K562 treated with DMSO at 1 percent for 12 hours (cell line): ENCODE data around the gene ZYG11B. TPM values are rescaled to one million over a fixed set of nuclear protein-coding genes. Genes with fewer than 3 reads are reported as not detected.

Source experiments
- total RNA-seq: library from RNA; unstranded; fragments of 300-600 nt; gene quantifications from 2 replicates; pipeline ENCODE4 v1.2.3, GENCODE V29; 2022; ENCODE audit not compliant: insufficient read depth

The ZYG11B gene
- total RNA-seq = 3.4 and 19.2 TPM in 2 replicates

GRCh38 chr1:52726265-52727113 lies at the start of gene ZYG11B:
Gene ZYG11B, plus strand, starts transcription at chr1:52726453. Its CDS starts 201 bp downstream, at chr1:52726654.

DNA sequence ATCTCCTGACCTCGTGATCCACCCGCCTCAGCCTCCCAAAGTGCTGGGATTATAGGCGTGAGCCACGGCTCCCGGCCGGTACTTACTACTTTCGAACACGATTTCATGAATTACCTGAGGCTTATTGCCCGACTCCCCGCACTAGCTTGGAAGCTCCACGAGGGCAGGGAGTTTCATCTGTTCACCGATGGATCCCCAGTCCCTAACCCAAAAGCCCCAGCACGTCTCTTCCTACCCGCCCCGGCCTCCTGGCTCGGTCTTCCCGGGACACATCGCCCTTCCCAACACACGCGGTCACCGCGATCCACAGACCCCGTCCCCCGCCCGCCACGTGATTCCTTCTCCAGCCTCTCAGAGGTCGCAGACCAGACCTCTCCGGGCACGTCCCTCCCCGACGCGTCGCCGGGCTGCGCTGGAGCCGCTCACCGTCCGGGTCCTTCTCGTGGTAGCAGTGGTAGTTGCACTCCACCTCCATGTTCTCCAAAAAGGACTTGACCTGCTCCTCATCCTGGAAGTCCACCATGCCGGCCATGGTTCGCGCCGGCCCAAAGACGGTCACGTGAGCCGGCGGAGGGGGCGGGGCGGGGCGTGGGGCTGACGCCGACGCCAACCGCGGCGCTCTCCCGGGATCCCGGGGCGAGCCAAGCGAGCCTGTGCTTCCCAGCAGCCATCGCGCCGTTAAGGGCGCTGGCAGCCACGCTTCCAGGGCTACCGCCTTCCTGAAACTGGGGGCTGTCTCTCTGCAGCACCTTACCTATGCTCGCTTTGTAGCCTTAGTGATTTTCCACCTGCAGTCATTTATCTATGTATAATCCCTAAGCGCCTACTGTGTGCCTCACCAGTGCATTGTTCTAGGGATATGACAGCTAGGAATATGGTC lies 28.2 kb upstream of the ZYG11B start, which contains the start of gene COA7:
COA7 (minus strand) TSS at position 553 of the 880 bp plus-strand sequence; CDS start at position 532, 21 bp downstream.

GRCh38 chr1:52842643-52843310 lies 116.5 kb downstream of the ZYG11B start, which contains the start of gene ZYG11A:
Gene ZYG11A, plus strand, starts transcription at chr1:52842760. Its CDS starts 124 bp downstream, at chr1:52842884.

Other genes with a start within 250 kb of the ZYG11B start
- gene TUT4, start 173.4 kb upstream of the ZYG11B start, total RNA-seq = 24.4 and 48.8 TPM in 2 replicates
- gene GPX7, start 124.1 kb upstream of the ZYG11B start, total RNA-seq = not detected in 2 replicates
- not detected in 2 replicates for gene SHISAL2A, start 93.3 kb upstream of the ZYG11B start, total RNA-seq
- 9.2 and 22.8 TPM in 2 replicates for gene COA7, start 28.1 kb upstream of the ZYG11B start, total RNA-seq
- 2.6 and 6.7 TPM in 2 replicates for gene ZYG11A, start 116.3 kb downstream of the ZYG11B start, total RNA-seq
- gene ECHDC2, start 195.3 kb downstream of the ZYG11B start, total RNA-seq = 1.4 and 6.4 TPM in 2 replicates
- 59.9 and 125 TPM in 2 replicates for gene SCP2, start 200.8 kb downstream of the ZYG11B start, total RNA-seq